ENCODE results near the gene ZNF575. TPM values are rescaled to one million over a fixed set of nuclear protein-coding genes. Genes with fewer than 3 reads are reported as not detected.

The ZNF575 gene
- total RNA-seq, 2 experiments from 2014 or later, result 2.0 TPM; not detected in 1

DNA sequence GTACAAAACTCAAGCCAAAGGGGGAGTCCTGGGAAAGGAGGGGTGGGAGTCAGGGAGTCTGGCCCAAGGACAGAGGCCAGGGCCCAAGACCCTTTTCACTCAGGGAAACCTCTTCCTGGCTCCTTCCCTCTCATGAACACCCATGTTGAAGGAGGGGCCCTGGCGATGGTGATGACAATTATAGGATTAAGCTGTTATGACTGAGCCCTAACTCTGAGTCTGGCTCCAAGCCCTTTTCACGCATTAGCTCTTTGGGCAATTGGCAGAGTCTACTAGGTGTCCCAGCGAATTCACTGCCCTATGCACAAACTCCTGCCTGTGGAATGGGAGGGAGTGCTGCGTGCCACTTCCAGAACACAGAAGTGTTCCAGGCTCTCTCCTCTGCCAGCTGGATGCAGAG, 20.7 kb downstream of the ZNF575 start:
- intact Hi-C loops (cut with micrococcal nuclease; ENCODE audit: unreplicated experiment), result no loop called here

DNA sequence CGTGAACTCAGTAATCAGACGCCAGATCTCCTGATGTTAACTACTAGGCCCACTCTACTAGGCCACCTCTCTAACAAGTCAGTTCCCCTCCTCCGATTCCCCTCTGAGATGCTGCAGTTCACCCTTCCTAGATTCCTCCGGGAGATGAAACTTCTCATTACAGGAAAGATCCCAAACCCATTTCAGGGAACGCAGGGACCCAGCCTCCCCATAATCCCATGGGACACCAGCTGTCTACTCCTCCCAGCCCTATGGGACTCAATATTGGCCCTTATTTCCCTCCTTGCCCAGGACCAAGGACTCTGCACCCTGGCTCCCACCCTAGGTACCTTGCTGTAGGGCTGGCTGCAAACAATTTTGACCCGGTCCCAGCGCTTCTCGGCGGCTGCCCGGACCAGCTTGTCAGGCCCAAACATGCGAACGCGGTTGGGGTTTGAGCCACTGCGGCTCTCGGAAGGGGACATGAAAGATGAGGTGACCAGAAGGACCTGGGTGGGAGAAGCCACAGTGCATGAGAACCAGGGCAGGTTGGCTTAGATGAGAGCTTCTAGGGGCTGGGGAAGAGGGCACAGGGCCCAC, 21.4 kb downstream of the ZNF575 start:
- no peak for TF ChIP-seq EZH2phosphoT487 (IDR thresholded peaks at IDR 0.05; ENCODE audit: borderline replicate concordance, low read depth, low read length)
- TF ChIP-seq, protein P1, sequence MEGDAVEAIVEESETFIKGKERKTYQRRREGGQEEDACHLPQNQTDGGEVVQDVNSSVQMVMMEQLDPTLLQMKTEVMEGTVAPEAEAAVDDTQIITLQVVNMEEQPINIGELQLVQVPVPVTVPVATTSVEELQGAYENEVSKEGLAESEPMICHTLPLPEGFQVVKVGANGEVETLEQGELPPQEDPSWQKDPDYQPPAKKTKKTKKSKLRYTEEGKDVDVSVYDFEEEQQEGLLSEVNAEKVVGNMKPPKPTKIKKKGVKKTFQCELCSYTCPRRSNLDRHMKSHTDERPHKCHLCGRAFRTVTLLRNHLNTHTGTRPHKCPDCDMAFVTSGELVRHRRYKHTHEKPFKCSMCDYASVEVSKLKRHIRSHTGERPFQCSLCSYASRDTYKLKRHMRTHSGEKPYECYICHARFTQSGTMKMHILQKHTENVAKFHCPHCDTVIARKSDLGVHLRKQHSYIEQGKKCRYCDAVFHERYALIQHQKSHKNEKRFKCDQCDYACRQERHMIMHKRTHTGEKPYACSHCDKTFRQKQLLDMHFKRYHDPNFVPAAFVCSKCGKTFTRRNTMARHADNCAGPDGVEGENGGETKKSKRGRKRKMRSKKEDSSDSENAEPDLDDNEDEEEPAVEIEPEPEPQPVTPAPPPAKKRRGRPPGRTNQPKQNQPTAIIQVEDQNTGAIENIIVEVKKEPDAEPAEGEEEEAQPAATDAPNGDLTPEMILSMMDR (conservative IDR thresholded peaks at IDR 0.05; ENCODE audit: low read length), result no peak
- ChIA-PET CTCF (ENCODE audit: unreplicated experiment) (interaction anchor here (0.6 kb wide), 1 partner anchor 11 kb away, joined by 3 read pairs; no protein-coding TSS in a partner anchor), POLR2A (interaction anchor here (0.9 kb wide), 1 partner anchor 40 kb away, joined by 4 read pairs; no protein-coding TSS in a partner anchor)
- H3K4me2 ChIP-seq (ENCODE audit: low read length), result no peak overlapping the region
- no peak overlapping the region for H2AFZ ChIP-seq (ENCODE audit: low read length)
- intact Hi-C loops (cut with micrococcal nuclease; ENCODE audit: unreplicated experiment), result no loop called here
- no peak for DNase-seq (ENCODE audit: low spot score)
- BruUV-seq (replicated peaks), result no TSS peak
- H3K79me2 ChIP-seq (ENCODE audit: insufficient read depth, low read depth, low read length), result no peaks in the 10 kb centered on the region
- no peak overlapping the region for H3K27ac ChIP-seq (ENCODE audit: low read depth, low read length, poor library complexity, severe bottlenecking)
- H3K9me2 ChIP-seq (ENCODE audit: insufficient read depth, low read length), result no peaks in the 10 kb centered on the region
- H4K20me1 ChIP-seq (ENCODE audit: insufficient read depth, low read length), result no peaks in the 10 kb centered on the region
- no peak overlapping the region for H3K4me3 ChIP-seq (ENCODE audit: low read depth, low read length, poor library complexity, severe bottlenecking)
- no peaks in the 10 kb centered on the region for H3K4me1 ChIP-seq (ENCODE audit: insufficient read depth, low read length, poor library complexity, severe bottlenecking)
- H3K36me3 ChIP-seq (ENCODE audit: insufficient read depth, low read length), result peaks cover 62% of the 10 kb centered on the region
- H3K9me3 ChIP-seq (ENCODE audit: low read length), result no peaks in the 10 kb centered on the region

More for the DNA sequence above, 20.7 kb downstream of the ZNF575 start:
- no peaks in the 10 kb centered on the region for H3K9me2 ChIP-seq (ENCODE audit: insufficient read depth, low read length)
- no peaks in the 10 kb centered on the region for H3K79me2 ChIP-seq (ENCODE audit: insufficient read depth, low read depth, low read length)
- TF ChIP-seq, protein P1 (conservative IDR thresholded peaks at IDR 0.05; ENCODE audit: low read length), result no peak
- TF ChIP-seq EZH2phosphoT487 (IDR thresholded peaks at IDR 0.05; ENCODE audit: borderline replicate concordance, low read depth, low read length), result no peak
- H3K36me3 ChIP-seq (ENCODE audit: insufficient read depth, low read length), result peaks cover 67% of the 10 kb centered on the region
- CTCF ChIA-PET (ENCODE audit: unreplicated experiment), result no interaction called here
- H3K4me1 ChIP-seq (ENCODE audit: insufficient read depth, low read length, poor library complexity, severe bottlenecking), result no peaks in the 10 kb centered on the region
- H3K4me3 ChIP-seq (ENCODE audit: low read depth, low read length, poor library complexity, severe bottlenecking), result no peak overlapping the region
- no peak overlapping the region for H3K27ac ChIP-seq (ENCODE audit: low read depth, low read length, poor library complexity, severe bottlenecking)
- POLR2A ChIA-PET, result no interaction called here
- no peak overlapping the region for H3K4me2 ChIP-seq (ENCODE audit: low read length)
- no peaks in the 10 kb centered on the region for H3K9me3 ChIP-seq (ENCODE audit: low read length)
- DNase-seq (ENCODE audit: low spot score), result no peak
- BruUV-seq (replicated peaks), result no TSS peak
- H4K20me1 ChIP-seq (ENCODE audit: insufficient read depth, low read length), result no peaks in the 10 kb centered on the region
- no peak overlapping the region for H2AFZ ChIP-seq (ENCODE audit: low read length)

DNA sequence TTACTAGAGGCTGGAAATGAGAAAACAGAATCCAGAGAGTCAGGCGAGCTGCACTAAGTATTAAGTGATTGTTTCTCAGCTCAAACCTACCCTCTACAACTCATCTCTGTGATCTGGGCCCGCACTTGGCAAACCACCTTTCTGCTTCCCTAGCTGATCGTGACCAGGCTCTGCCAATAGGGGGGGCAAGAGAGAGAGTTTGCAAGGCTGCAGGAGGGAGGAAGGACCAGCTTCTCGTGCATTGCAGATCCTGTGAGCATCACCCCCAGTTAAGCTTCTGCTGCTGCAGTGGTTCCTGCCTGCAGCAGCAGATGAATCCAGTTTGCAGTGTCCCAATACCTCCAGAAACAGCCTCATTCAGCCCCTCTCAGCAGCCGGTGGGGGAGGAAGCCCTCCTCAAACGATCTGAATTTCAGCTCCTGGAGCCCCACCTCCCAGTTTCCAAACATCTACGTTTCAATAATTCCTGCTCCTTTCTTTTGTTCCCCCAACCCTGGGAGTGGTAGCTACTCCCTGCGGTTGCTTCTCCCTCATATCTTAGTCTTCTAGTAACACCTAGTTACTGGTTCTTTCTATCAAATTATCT, 22.3 kb downstream of the ZNF575 start:
- Histone ChIP-seq H3K4me3 (ENCODE audit: low read depth, low read length, poor library complexity, severe bottlenecking) (no peak overlapping the region), H3K79me2 (ENCODE audit: insufficient read depth, low read depth, low read length) (no peaks in the 10 kb centered on the region), H3K9me3 (ENCODE audit: low read length) (no peaks in the 10 kb centered on the region), H3K27ac (ENCODE audit: low read depth, low read length, poor library complexity, severe bottlenecking) (no peak overlapping the region), H3K4me1 (ENCODE audit: insufficient read depth, low read length, poor library complexity, severe bottlenecking) (no peaks in the 10 kb centered on the region), H3K9me2 (ENCODE audit: insufficient read depth, low read length) (no peaks in the 10 kb centered on the region), H4K20me1 (ENCODE audit: insufficient read depth, low read length) (no peaks in the 10 kb centered on the region), H3K4me2 (ENCODE audit: low read length) (no peak overlapping the region), H3K36me3 (ENCODE audit: insufficient read depth, low read length) (peaks cover 61% of the 10 kb centered on the region), H2AFZ (ENCODE audit: low read length) (no peak overlapping the region)
- no TSS peak for BruUV-seq (replicated peaks)
- CTCF ChIA-PET (ENCODE audit: unreplicated experiment), result interaction anchor here (0.6 to 1.0 kb wide), 3 partner anchors 10 to 39 kb away, joined by 3 to 4 read pairs (median 3); no protein-coding TSS in a partner anchor
- TF ChIP-seq, protein P1 (conservative IDR thresholded peaks at IDR 0.05; ENCODE audit: low read length), result peak; percentile 88
- no peak for TF ChIP-seq EZH2phosphoT487 (IDR thresholded peaks at IDR 0.05; ENCODE audit: borderline replicate concordance, low read depth, low read length)
- POLR2A ChIA-PET, result interaction anchor here (0.6 to 1.0 kb wide), 3 partner anchors 19 to 39 kb away, joined by 3 to 4 read pairs (median 3); partner anchors contain the start of genes PINLYP and XRCC1
- intact Hi-C loops (cut with micrococcal nuclease; ENCODE audit: unreplicated experiment), result no loop called here
- peak; percentile 68 for DNase-seq (ENCODE audit: low spot score)

Data from OCI-LY7 (cell line).